HG03103 (cell line): ENCODE data around the gene NTN1.

Source experiments
- ATAC-seq: cut with Tn5 transposase; IDR thresholded peaks from one replicate; pipeline ENCODE4 v1.9.1; 2021; ENCODE audit warnings: low read depth; ENCODE audit not compliant: unreplicated experiment

The NTN1 gene

GRCh38 chr17:9004961-9005285 lies 16.4 kb upstream of the NTN1 start:
- no peak for ATAC-seq

GRCh38 chr17:9006175-9006767 lies 15.0 kb upstream of the NTN1 start:
- ATAC-seq: no peak

DNA sequence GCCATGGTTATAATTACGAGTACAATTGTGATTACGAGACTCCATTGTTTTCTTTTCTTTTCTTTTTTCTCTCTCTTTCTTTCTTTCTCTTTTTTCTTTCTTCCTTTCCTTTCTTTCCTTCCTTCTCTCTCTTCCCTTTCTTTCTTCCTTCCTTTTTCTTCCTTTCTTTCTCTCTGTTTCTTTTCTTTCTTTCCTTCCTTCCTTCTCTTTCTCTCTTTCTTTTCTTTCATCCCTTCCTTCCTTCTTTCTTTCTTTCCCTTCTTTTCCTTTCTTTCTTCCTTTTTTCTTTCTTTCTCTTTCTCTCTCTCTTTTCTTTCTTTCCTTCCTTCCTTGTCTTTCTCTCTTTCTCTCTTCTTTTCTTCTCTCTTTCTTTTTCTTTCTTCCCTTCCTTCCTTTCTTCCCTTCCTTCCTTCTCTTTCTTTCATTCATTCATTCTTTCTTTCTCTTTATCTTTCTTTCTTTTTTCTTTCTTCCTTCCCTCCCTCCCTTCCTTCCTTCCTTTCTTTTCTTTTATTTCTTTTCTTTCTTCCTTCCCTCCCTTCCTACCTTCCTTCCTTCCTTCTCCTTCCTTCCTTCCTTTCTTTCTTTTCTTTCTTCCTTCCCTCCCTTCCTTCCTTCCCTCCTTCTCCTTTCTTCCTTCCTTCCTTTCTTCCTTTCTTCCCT lies 14.1 kb upstream of the NTN1 start:
- ATAC-seq: no peak

GRCh38 chr17:9009096-9009495 lies 12.2 kb upstream of the NTN1 start:
- no peak for ATAC-seq

DNA sequence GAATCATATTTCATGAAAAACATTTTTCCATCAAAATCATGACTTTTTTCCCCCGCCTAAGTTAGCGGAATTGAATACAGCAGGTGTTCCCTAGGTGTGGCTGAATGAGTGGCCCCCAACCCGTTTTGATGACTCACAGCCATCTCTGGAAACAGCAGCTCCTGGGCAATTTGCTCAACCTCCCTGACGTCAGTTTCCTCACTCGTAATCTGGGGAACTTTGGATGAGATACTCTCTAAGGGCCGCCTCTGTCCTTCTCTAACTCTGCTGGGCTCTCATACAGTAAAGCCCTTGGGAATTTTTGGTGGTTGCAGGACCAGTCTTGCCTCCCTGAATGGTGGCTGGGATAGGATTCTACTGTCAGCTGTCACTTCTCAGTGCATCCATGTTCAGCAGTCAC lies 11.6 kb upstream of the NTN1 start:
- no peak for ATAC-seq

DNA sequence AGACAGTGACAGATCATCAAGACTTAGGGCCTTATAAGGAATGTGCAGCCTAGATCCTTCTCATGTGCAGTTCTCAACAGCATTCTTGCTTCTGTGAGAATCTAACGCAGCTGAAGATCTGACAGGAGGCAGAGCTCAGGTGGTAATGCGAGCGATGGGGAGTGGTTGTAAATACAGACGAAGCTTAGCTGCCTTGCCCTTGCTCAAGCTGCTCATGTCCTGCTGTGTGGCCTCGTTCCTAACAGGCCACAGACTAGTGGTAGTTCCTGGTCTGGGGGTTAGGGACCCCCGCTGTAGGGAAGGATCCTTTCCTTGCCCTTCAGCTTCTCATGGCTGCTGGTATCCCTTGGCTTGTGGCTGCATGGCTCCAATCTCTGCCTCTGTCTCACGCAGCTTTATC lies 10.3 kb upstream of the NTN1 start:
- no peak for ATAC-seq

GRCh38 chr17:9016941-9017552 lies 4.3 kb upstream of the NTN1 start:
- no peak for ATAC-seq

DNA sequence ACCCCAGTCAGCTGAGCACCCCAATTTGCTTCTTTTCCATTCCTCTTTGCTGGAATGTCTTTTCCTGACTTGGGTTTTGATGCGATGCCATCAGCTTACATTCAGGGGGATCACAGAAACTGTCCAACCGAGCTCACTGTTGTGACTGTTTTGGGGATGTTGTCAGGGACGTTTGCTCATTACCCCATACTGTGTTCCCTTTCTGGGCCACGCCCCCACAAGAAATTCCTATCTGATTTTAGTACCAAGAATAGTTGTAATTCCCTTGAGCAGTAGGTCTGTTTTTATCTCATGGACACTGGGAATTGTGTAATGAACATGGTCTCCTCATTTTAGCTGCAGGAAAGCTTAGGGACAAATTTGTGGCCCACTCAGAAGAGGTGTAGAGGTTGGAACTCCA lies 2.6 kb upstream of the NTN1 start:
- ATAC-seq: no peak

DNA sequence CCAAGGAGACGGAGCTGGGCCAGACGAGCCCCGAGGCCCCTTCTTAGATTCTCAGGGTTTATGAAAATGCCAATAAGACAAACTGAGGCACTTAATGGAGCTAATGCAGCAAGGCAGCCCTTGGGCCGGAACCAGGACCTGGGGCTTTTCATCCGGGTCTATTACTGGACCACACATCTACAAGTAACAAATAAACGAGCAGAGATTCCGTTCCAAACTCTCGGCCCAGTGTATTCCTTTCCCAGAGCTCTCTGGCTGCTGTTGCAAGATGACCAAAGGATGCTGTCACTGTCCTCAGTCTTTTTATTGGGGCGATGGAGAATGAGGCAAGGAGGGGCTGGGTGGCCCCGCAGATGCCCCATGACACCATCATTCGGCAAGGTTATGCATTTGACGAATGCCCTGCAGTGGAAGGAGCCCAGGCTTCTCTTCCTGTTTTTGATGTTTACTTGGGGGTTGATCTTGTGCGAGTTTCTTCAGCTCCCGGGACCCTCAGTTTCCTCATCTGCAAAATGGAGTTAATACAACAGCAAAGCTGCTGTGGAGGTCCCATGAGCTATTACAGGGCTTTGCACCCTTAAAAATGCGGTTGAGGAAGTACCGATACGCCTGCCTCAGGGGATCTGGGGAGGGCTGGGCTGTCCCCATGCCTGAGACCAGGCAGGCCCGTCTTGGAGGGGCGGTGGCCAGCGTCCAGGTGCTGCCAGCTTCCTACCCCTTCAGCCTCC lies 1.1 kb upstream of the NTN1 start:
- ATAC-seq: no peak

- ATAC-seq: no peak
These were observed 519 bp upstream of the NTN1 start for GRCh38 chr17:9020824-9021157.

DNA sequence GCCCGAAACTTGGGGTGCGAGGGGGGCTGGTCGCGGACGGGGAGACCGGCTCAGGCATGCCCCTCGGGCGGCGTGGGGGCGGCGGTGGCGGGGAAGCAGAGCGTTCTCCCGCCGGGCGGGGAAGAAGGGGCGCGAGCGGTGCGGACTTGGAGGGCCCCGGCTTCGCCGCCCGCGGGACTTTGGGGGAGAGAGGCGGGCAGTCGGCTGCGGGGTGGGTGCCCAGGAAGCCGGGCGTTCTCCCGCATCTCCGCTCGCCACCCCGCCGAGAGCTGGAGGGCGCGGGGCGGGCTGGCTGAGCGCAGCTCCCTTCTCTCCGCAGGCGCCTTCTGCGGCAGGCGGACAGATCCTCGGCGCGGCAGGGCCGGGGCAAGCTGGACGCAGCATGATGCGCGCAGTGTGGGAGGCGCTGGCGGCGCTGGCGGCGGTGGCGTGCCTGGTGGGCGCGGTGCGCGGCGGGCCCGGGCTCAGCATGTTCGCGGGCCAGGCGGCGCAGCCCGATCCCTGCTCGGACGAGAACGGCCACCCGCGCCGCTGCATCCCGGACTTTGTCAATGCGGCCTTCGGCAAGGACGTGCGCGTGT lies 772 bp downstream of the NTN1 start:
- no peak for ATAC-seq

- ATAC-seq: no peak
These were observed 1.5 kb downstream of the NTN1 start for GRCh38 chr17:9022573-9023391.

DNA sequence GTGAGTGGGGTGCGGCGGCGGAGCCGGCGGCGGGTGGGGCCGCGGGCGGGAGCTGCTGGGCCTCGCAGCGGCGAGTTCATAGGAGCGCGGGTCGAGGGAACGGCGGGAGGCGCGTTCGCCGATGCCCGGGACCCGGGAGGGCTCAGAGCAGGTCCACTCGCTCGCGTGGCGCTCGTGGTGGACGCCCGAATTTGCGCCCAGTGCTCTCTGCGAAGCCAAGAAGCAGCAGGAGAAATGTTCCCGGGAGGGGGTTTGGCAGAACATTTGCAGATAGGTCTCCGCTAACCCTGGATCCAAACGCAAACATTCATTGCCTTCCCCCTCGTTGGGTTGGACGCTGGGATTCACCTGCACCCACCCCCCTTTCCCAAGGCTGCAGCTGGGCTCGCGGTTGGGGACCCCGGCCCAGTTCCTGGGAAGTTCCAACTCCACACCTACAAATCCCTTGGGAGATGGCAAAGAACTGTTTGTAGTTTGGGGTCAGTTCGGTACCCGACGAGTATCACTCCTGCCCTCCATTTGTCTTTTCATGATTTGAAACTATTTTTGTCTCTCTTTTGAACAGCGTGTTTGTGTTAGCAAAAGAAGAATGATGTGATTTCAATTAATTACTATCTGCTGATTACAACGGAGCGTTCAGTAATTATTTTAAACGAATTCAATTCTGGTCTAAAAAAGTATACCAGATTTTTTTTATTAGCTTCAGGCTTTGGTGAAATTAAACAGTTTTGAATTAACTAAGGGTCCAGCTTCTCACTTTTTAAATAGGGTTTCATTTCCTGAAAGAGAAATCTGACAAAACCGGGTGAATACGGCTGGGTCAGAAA lies 2.3 kb downstream of the NTN1 start:
- ATAC-seq: no peak

DNA sequence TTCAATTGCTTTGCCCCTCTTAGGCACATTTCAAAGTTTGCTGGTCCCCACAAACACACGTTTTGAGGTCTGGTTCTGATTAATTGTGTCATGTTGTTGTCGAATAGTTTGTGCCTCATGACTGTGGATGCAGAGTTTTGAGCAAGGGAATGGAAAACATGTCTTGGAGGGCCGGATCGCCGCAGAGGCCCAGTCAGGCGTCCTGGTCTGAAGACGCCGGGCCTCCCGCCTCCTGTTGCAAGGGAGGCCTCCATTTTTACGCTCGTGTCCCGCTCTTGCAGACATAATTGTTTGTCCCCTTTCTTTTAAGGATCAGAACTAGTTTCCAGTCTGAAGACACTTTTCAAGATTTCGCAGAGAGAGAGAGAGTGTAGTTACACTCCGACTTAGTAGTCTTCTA lies 3.2 kb downstream of the NTN1 start:
- no peak for ATAC-seq

- no peak for ATAC-seq
These were observed 5.4 kb downstream of the NTN1 start for GRCh38 chr17:9026741-9027140.

DNA sequence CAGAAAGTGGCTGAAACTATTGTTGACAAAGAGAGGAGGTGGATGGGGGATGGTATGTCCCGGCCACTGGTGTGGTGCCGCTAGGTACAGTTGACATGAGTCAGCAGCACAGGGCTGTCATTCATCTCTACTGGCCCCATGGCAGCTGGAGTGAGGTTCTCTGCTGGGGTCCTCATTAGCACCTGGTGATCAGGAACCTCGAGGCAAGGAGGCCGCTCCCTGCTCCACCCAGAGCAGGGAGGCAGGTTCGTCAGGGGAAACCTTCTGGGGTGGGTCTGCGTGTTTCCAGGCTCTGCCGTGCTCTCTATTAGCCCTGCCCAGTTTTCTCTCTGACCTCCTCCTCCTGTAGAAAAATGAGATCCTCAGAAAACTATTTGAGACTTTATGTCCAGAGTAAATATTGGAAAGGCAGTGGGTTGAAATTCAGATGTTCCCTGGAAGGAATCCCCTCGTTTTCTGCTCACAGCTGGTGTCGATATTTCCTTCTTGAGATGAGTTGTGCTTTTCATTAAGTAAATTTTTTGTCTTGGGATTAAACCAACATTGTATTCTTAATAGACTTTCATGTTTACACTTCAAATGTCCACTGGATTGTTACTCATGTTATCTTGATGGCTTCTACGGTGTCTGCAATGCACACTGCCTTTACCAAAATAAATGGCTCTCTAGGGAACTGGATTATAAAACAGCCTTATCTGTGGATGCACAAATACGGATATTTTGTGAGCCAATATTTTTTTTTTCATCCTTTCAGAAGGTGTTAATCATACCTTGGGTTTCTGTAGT lies 7.1 kb downstream of the NTN1 start:
- no peak for ATAC-seq

GRCh38 chr17:9028988-9029570 lies 7.8 kb downstream of the NTN1 start:
- no peak for ATAC-seq

DNA sequence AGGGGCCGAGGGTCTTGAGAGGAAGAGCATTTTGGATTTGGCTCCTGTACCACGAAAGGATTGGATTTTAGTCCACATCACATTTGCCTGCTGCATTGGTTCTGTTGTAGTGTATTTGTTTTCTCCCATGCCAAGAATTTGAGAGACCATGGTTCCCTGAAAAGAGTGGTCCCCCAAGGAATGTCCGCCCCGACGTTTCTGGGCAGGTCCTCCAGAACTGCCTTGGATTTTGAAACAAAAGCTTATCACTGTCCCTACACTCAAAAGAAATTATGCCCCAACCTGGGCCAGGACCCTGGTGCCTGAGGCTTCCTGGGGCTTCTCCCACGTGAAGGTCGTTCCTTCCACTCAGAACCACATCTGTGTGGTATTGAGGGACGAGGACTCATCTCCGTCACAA lies 10.8 kb downstream of the NTN1 start:
- no peak for ATAC-seq

- no peak for ATAC-seq
These were observed 11.3 kb downstream of the NTN1 start for GRCh38 chr17:9032583-9032982.
